NT2/D1 (cell line): ENCODE data around the gene EFNA4.

Source experiments
- DNase-seq: peaks from one replicate; pipeline ENCODE4 v3.0.0-alpha.2; 2011; ENCODE audit warnings: low read depth, low spot score
- H3K27me3 ChIP-seq: 2 replicates; pipeline ENCODE4 v1.6.0; 2011; ENCODE audit warnings: mild to moderate bottlenecking; ENCODE audit not compliant: insufficient read length, insufficient read depth
- H3K36me3 ChIP-seq: 2 replicates; pipeline ENCODE4 v1.6.1; 2011; ENCODE audit warnings: mild to moderate bottlenecking, low read length, mixed read lengths; ENCODE audit not compliant: insufficient read depth, insufficient read length
- H3K4me1 ChIP-seq: 2 replicates; pipeline ENCODE4 v1.5.1; 2011; ENCODE audit not compliant: insufficient read depth, insufficient read length
- H3K4me3 ChIP-seq: 2 replicates; pipeline ENCODE4 v1.5.1; 2011; ENCODE audit warnings: low read depth; ENCODE audit not compliant: insufficient read length
- H3K9ac ChIP-seq: 2 replicates; pipeline ENCODE4 v1.6.0; 2011; ENCODE audit warnings: low read depth; ENCODE audit not compliant: insufficient read length
- H3K9me3 ChIP-seq: 2 replicates; pipeline ENCODE4 v1.5.1; 2011; ENCODE audit warnings: mild to moderate bottlenecking, low read length; ENCODE audit not compliant: insufficient read depth
- SUZ12 ChIP-seq: IDR thresholded peaks from 2 replicates; pipeline ENCODE4 v1.6.1; 2011; ENCODE audit not compliant: insufficient read length, insufficient read depth; ENCODE audit errors: extremely low read depth
- YY1 ChIP-seq: IDR thresholded peaks from 2 replicates; pipeline ENCODE4 v1.6.1; 2011; ENCODE audit not compliant: insufficient read length, insufficient read depth
- ZNF274 ChIP-seq: IDR thresholded peaks from 2 replicates; pipeline ENCODE4 v1.6.1; 2011; ENCODE audit warnings: mild to moderate bottlenecking, low read depth, low read length

The EFNA4 gene

DNA sequence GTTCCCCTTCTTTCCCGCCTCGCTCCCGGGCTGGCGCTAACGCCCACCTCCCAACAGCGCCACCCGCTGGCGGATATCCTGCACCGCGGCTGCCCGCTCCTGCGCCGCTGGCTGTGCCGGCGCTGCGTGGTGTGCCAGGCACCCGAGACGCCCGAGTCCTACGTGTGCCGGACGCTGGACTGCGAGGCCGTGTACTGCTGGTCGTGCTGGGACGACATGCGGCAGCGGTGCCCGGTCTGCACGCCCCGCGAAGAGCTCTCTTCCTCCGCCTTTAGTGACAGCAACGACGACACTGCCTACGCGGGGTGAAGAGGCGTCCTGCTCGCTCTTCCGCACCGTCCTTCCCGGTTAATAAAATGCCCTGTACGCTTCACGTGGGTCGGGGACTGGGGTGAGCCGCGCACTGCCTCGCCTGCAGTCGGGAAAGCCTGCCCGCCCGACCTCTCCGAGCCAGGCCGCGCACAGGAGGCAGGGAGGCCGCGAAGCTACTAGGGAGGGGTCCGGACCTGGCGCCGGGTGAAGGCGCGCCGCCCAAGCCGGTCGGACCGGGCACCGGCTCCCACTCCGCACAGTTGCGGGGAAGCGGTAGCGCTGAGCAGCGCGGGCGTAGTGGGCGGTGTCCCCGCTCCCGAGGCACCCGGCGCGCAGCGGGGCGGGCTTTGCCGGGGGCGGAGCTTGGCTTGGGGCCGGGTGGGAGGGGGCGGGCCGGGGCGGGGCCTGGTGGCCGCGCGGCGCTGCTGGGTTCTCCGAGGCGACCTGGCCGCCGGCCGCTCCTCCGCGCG is 12.8 kb upstream of the EFNA4 start, which contains the start of gene ADAM15:
Gene ADAM15 (plus strand): TSS at position 757 of the 782 bp plus-strand sequence. CDS start 71 bp downstream, outside the sequence.
- H3K27me3 ChIP-seq = peaks cover 18% of the 10 kb centered on the region
- H3K4me3 ChIP-seq = peak within 1 kb of the TSS; percentile 81

GRCh38 chr1:155051342-155051776 is 12.2 kb upstream of the EFNA4 start:
- Histone ChIP-seq H3K9ac (peak overlapping the region; percentile 88), H3K36me3 (peaks cover 32% of the 10 kb centered on the region)
- TF ChIP-seq SUZ12 (no peak), ZNF274 (no peak), YY1 (no peak)

More for the DNA sequence above, 12.8 kb upstream of the EFNA4 start, which contains the start of gene ADAM15:
- Histone ChIP-seq H3K9ac (peak within 1 kb of the TSS; percentile 99), H3K4me1 (peaks cover 36% of the 10 kb centered on the region), H3K36me3 (peaks cover 26% of the 10 kb centered on the region), H3K9me3 (no peaks in the 10 kb centered on the region)
- peak; percentile 82 for DNase-seq
- TF ChIP-seq SUZ12 (no peak), YY1 (no peak), ZNF274 (no peak)

GRCh38 chr1:155051777-155052398 is 11.7 kb upstream of the EFNA4 start:
- H3K9ac ChIP-seq = peak overlapping the region; percentile 88
- H3K4me3 ChIP-seq = peak overlapping the region; percentile 79
- no peak for DNase-seq
- TF ChIP-seq ZNF274 (no peak), YY1 (no peak), SUZ12 (no peak)
- peaks cover 28% of the 10 kb centered on the region for H3K4me1 ChIP-seq
- H3K9me3 ChIP-seq = no peaks in the 10 kb centered on the region
- H3K36me3 ChIP-seq = peaks cover 37% of the 10 kb centered on the region
- H3K27me3 ChIP-seq = peaks cover 18% of the 10 kb centered on the region

More at GRCh38 chr1:155051342-155051776, 12.2 kb upstream of the EFNA4 start:
- peaks cover 18% of the 10 kb centered on the region for H3K27me3 ChIP-seq
- no peak for DNase-seq
- peak overlapping the region; percentile 79 for H3K4me3 ChIP-seq
- peaks cover 30% of the 10 kb centered on the region for H3K4me1 ChIP-seq
- H3K9me3 ChIP-seq = no peaks in the 10 kb centered on the region

GRCh38 chr1:155052439-155053395 is 10.8 kb upstream of the EFNA4 start:
- Histone ChIP-seq H3K4me3 (peak overlapping the region; percentile 79), H3K4me1 (peaks cover 25% of the 10 kb centered on the region), H3K9ac (peak overlapping the region; percentile 88), H3K36me3 (peaks cover 45% of the 10 kb centered on the region), H3K9me3 (peaks cover 3% of the 10 kb centered on the region; the same call in 1 of the 2 replicates), H3K27me3 (peaks cover 18% of the 10 kb centered on the region)
- no peak for TF ChIP-seq ZNF274
- no peak for TF ChIP-seq YY1
- TF ChIP-seq SUZ12 = no peak
- no peak for DNase-seq

GRCh38 chr1:155053531-155054105 is 9.9 kb upstream of the EFNA4 start:
- H3K4me3 ChIP-seq = no peak overlapping the region

DNA sequence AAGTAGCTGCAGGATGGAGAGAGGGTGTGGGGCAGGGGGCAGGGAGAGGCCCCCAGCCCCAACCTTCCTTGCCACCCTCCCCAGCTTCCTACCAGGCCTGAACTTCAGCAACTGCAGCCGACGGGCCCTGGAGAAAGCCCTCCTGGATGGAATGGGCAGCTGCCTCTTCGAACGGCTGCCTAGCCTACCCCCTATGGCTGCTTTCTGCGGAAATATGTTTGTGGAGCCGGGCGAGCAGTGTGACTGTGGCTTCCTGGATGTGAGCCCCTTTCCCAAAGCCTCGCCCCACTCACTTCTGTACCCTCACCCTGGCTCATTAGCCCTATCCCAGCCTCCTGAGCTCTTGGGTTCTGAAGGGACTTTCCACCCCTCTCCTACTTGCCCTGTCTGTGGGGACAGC is 6.4 kb upstream of the EFNA4 start:
- TF ChIP-seq YY1 (no peak), SUZ12 (no peak), ZNF274 (no peak)
- Histone ChIP-seq H3K9ac (no peak overlapping the region), H3K9me3 (peaks cover 8% of the 10 kb centered on the region; the same call in 1 of the 2 replicates), H3K36me3 (peaks cover 75% of the 10 kb centered on the region), H3K4me1 (peaks cover 13% of the 10 kb centered on the region), H3K27me3 (peaks cover 8% of the 10 kb centered on the region), H3K4me3 (no peak overlapping the region)
- no peak for DNase-seq

More at GRCh38 chr1:155053531-155054105, 9.9 kb upstream of the EFNA4 start:
- no peak for TF ChIP-seq YY1
- no peak for TF ChIP-seq ZNF274
- TF ChIP-seq SUZ12 = no peak
- peaks cover 55% of the 10 kb centered on the region for H3K36me3 ChIP-seq
- peaks cover 18% of the 10 kb centered on the region for H3K27me3 ChIP-seq
- no peak for DNase-seq
- peaks cover 21% of the 10 kb centered on the region for H3K4me1 ChIP-seq
- no peak overlapping the region for H3K9ac ChIP-seq
- peaks cover 8% of the 10 kb centered on the region; the same call in 1 of the 2 replicates for H3K9me3 ChIP-seq
